Gastrocnemius medialis (tissue), 4 donors: ENCODE data around the gene SPATA31E1.

Experiments used
- POLR2A ChIP-seq, 2 donors: fragments of 450-650 bp; IDR thresholded peaks; one replicate each; pipeline ENCODE4 v1.6.1; 2017; ENCODE audit warnings: antibody characterized with exemption in 2 of 2, mild to moderate bottlenecking in 2 of 2, moderate library complexity in 2 of 2
- TF ChIP-seq, protein P1 (sequence below), 5 experiments: fragments of 450-650 bp in 3 of 5; fragments of 200-600 bp in 2 of 5; sonication (generic) in 2 of 5; IDR thresholded peaks in 4 of 5; conservative IDR thresholded peaks in 1 of 5; 1 replicate in 4 of 5; 2 replicates in 1 of 5; pipeline ENCODE4 v1.5.1; 2016 to 2019; ENCODE audit warnings: antibody characterized with exemption in 5 of 5, mild to moderate bottlenecking in 3 of 5, moderate library complexity in 3 of 5

DNA sequence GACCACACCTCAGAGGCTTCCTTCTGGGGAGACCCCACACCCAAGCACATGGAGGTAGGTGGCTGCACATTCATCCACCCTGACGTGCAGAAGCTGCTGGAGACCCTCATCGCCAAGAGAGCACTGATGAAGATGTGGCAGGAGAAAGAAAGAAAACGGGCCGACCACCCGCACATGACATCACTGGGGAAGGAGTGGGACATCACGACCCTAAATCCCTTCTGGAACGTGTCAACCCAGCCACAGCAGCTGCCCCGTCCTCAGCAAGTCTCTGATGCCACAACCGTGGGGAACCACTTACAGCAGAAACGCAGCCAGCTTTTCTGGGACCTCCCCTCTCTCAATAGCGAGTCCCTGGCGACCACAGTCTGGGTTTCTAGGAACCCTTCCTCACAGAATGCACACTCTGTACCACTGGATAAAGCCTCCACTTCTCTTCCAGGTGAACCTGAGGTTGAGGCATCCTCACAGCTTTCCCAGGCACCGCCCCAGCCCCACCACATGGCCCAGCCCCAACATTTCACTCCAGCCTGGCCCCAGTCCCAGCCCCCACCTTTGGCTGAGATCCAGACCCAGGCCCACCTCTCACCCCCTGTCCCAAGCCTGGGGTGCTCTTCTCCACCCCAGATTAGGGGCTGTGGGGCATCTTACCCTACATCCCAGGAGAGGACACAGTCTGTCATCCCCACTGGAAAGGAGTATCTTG lies 3.0 kb downstream of the SPATA31E1 start:
- TF ChIP-seq, protein P1, sequence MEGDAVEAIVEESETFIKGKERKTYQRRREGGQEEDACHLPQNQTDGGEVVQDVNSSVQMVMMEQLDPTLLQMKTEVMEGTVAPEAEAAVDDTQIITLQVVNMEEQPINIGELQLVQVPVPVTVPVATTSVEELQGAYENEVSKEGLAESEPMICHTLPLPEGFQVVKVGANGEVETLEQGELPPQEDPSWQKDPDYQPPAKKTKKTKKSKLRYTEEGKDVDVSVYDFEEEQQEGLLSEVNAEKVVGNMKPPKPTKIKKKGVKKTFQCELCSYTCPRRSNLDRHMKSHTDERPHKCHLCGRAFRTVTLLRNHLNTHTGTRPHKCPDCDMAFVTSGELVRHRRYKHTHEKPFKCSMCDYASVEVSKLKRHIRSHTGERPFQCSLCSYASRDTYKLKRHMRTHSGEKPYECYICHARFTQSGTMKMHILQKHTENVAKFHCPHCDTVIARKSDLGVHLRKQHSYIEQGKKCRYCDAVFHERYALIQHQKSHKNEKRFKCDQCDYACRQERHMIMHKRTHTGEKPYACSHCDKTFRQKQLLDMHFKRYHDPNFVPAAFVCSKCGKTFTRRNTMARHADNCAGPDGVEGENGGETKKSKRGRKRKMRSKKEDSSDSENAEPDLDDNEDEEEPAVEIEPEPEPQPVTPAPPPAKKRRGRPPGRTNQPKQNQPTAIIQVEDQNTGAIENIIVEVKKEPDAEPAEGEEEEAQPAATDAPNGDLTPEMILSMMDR (IDR thresholded peaks at IDR 0.05 in 4 of 5, conservative IDR thresholded peaks at IDR 0.05 in 1 of 5): no peak
- TF ChIP-seq POLR2A (IDR thresholded peaks at IDR 0.05): no peak
